Endothelial cell of umbilical vein (primary cell): ENCODE results near the gene SOX5.
"Not testable (repeated sequence)": the region's sequence is repeated elsewhere in the genome, so short reads cannot be mapped to it uniquely, and the experiment has no call there.

Experiments used
- GATA2 ChIP-seq: IDR thresholded peaks from 2 replicates; pipeline ENCODE4 v1.7.0; 2011; ENCODE audit warnings: low read depth, mild to moderate bottlenecking, moderate library complexity, mixed read lengths, low read length; ENCODE audit not compliant: insufficient read length, insufficient read depth
- JUN ChIP-seq: IDR thresholded peaks from 2 replicates; pipeline ENCODE4 v1.6.1; 2011; ENCODE audit warnings: borderline replicate concordance, low read depth; ENCODE audit not compliant: insufficient read length, insufficient read depth
- POLR2AphosphoS5 ChIP-seq: IDR thresholded peaks from 2 replicates; pipeline ENCODE4 v1.6.1; 2012; ENCODE audit warnings: low read depth, mild to moderate bottlenecking, control low read depth, low read length, moderate library complexity; ENCODE audit not compliant: insufficient read depth
- TF ChIP-seq, protein P1 (sequence below), 2 donors: IDR thresholded peaks; 1 replicate in 1 of 2; 2 replicates in 1 of 2; pipeline ENCODE4 v1.5.1; 2011; ENCODE audit warnings: low read length in 2 of 2, mild to moderate bottlenecking in 2 of 2, moderate library complexity in 2 of 2, control low read depth in 1 of 2, inconsistent platforms in 1 of 2, low read depth in 1 of 2; ENCODE audit not compliant: insufficient read depth in 1 of 2; ENCODE audit errors: extremely low read depth in 1 of 2

DNA sequence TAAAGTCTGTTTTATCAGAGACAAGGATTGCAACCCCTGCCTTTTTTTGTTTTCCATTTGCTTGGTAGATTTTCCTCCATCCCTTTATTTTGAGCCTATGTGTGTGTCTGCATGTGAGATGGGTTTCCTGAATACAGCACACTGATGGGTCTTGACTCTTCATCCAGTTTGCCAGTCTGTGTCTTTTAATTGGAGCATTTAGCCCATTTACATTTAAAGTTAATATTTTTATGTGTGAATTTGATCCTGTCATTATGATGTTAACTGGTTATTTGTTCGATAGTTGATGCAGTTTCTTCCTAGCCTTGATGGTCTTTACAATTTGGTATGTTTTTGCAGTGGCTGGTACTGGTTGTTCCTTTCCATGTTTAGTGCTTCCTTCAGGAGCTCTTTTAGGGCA, 430.0 kb downstream of the SOX5 start:
- TF ChIP-seq, protein P1, sequence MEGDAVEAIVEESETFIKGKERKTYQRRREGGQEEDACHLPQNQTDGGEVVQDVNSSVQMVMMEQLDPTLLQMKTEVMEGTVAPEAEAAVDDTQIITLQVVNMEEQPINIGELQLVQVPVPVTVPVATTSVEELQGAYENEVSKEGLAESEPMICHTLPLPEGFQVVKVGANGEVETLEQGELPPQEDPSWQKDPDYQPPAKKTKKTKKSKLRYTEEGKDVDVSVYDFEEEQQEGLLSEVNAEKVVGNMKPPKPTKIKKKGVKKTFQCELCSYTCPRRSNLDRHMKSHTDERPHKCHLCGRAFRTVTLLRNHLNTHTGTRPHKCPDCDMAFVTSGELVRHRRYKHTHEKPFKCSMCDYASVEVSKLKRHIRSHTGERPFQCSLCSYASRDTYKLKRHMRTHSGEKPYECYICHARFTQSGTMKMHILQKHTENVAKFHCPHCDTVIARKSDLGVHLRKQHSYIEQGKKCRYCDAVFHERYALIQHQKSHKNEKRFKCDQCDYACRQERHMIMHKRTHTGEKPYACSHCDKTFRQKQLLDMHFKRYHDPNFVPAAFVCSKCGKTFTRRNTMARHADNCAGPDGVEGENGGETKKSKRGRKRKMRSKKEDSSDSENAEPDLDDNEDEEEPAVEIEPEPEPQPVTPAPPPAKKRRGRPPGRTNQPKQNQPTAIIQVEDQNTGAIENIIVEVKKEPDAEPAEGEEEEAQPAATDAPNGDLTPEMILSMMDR (IDR thresholded peaks at IDR 0.05; ENCODE audit: extremely low read depth in 1 of 2, insufficient read depth in 1 of 2, low read depth in 1 of 2, low read length in 2 of 2) = not testable (repeated sequence)
- not testable (repeated sequence) for TF ChIP-seq POLR2AphosphoS5, GATA2, JUN
